ENCODE results near the gene DUSP28.

The DUSP28 gene

DNA sequence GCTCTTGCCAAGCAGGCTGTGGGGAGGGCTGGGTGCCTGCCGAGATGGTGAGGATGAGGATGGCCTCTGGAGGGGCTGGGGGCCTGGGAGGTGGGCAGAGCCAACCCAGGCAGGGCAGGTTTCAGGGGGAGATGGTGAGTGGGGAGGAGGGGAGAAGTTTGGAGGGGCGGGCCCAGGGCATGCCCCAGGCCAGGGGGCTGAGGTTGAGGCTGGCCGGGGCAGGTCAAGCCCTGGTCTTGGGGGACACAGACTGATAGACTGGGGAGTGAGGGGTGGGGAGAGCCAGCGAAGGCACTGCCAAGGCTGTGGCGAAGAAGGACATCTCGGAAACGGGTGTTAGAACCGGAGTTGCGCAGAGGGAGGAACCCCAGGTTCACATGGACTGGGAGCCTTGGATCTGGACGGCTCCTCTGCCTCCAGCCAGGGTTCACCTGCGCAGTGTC, 39.0 kb downstream of the DUSP28 start:
- DNase-seq (ENCODE audit: low read depth in 2 of 2): no peak

- DNase-seq (ENCODE audit: low read depth in 2 of 2): no peak
These were observed 40.3 kb downstream of the DUSP28 start for GRCh38 chr2:240600451-240600961.

DNA sequence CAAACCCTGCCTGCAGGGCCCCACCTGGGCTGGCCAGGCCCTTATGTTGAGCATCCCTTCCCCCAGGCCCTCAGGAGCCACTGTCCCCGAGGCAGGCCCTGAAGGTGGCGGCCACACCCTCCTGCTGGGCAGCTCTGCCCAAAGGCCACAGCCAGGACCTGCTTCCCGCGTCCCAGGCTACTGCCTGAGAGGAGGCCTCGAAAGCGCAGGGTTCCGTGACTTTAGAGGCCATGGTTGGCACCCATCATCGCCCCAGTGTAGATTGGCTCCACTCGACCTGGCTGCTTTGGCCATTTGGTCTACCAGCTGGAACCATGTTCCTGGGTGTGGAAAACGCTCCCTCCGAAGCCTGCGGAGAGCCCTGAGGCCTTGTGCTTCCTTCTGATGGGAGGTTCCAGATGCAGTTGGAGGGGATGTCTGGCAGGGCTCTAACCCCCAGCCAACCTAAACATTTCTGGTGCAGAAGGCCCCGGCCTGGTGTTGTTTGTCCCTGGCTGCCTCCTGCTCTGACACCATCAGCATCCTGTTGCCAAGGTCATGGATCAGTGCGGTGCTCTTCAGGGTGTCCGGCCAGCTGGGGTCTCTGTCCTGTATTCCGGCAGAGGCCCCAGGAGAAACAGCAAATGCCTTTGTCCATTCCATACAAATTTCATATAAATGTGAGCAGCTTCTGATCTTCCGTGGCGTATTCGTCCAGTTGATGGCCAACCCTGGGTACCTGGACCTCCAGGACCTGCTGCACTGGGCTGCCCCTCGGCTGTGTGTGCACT, 41.1 kb downstream of the DUSP28 start:
- no peak for DNase-seq (ENCODE audit: low read depth in 2 of 2)

DNA sequence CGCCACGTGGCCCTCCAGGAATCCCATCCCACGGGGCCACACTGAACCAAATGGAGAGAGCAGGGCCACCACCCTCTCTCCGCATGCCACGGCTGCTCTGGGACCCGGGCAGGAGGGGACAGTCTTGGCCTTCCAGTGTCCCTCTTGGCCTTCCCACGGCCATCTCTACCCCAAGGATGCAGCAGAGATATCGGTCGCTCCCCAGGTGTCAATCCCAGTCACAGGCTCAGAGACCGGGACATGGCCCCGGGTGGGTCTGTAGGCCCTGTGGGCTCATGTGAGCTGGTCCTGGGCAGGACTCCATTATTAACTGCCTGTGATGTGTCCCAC, 41.6 kb downstream of the DUSP28 start:
- no peak for DNase-seq (ENCODE audit: low read depth in 2 of 2)

DNA sequence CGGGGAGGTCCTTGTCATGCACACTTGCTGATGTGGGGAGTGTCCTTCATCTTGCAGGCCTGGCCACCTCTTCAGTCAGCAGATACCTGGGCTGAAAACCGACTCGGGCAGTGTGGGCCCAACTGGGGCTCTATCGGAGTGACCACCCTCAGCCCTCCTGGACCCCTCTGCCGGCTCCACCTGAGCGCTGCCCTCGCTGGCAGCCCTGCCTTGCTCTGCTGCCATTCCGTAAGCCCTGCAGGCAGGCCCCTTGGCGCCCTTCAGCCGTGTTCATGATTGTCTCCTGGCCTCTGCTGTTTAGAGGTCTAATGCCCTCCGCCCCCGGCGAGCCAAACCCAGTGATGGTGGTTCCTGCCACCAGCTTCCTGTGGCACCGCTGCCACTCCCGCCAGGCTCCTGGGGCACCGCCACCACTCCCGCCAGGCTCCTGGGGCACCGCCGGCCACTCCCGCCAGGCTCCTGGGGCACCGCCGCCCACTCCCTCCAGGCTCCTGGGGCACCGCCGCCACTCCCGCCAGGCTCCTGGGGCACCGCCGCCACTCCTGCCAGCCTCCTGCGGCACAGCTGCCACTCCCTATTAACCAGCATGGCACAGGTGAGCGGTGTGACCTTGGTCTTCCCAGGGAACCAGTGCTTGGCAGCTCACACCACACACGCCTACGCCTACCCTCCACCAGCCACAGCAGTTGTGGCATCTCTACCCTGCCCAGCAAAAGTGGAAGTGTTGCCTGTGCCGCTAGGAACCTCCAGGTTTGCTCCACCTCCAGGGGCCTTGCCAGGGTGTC, 42.3 kb downstream of the DUSP28 start:
- DNase-seq (ENCODE audit: low read depth in 2 of 2): no peak

GRCh38 chr2:240603081-240603835, 43.1 kb downstream of the DUSP28 start:
- DNase-seq (ENCODE audit: low read depth in 2 of 2): no peak

DNA sequence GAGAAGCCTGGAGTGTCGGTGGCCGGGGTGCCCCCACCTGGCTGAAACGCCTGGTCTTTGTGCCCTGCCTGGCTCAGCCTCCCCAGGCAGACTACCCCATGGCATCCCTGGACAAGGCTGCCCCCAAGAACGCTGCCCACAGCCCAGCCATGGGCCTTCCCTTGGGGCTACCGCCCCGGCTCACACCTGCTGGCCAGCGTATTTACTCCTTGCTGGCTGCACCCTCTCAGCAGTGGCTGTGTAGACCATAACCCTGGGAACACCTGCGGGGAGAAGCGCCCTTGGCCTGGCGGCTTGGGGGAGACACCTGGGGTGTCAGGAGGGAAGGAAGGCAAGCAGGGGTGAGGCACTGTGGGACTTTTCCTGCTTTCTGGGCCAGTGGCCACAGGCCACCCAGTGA, 43.7 kb downstream of the DUSP28 start:
- DNase-seq (ENCODE audit: low read depth in 2 of 2): no peak

DNA sequence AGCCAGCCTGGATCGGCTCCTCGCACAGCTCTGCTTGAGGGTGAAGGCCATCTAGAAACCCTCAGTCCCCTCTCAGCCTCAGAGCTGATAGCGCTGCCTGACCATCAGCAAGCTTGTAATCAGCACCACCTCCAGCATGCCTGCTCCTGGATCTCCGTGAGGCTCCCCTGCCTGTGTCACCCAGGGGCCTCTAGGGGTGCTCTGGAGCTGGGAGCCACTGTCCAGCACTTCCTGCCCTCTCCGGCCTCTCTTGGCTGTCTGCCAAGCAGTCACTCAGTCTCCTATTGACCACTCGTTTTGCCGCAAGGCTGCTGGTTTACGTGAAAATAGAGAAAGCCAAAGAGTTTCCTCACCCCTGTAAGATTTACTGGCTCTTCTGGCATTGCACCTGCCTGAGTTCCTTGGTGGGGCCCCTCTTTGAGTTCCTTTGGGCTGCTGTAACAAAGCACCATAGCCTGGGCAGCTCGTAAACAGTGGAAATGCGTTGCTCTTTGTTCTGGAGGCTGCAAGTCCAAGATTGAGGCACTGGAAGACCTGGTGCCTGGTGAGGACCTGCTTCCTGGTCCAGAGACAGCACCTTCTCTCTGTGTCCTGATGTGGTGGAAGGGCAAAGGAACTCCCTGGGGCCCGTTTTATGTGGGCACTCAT, 44.3 kb downstream of the DUSP28 start:
- no peak for DNase-seq (ENCODE audit: low read depth in 2 of 2)

GRCh38 chr2:240604939-240605716, 45.0 kb downstream of the DUSP28 start:
- DNase-seq (ENCODE audit: low read depth in 2 of 2): no peak

DNA sequence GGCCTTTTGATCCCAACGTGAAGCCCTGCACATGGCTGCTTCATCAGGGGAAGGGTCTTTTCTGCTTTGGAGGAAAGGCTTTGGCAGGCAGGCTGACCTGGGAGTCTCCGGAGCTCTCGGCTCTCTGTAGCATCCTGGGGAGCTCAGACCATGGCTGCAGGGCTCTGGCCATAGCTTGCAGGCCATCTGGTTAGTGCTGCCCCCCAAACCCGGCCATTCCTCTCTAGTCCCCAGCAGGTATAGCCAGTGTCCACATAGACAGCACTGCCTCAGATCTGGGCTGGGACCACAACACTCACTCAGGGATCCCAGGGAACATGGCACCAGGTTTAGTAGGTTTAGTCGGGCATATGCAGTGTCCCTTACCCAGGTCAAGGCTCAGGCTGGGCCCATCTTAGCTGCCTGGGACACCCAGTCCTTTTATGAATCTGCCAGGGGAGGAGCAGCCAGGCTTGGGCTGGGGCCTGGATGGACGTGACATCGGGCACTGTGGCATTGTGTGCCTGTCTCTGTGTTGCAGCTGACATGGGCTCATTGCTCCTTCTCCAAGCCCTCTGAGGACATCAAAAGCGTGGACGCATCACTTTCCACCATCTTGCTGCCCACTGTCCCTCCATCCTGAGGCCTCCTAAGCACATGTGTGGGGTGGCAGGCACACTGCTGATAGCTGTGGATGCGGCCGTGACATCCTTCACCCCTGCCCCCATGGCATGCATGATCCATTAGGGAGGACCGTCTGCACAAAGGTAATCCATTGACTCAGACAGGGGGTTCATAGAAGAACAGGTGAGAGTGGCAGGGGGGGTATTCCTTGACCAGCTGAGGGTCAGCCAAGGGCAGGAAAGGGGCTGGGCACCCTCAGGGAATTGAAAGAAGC, 45.9 kb downstream of the DUSP28 start:
- no peak for DNase-seq (ENCODE audit: low read depth in 2 of 2)

DNA sequence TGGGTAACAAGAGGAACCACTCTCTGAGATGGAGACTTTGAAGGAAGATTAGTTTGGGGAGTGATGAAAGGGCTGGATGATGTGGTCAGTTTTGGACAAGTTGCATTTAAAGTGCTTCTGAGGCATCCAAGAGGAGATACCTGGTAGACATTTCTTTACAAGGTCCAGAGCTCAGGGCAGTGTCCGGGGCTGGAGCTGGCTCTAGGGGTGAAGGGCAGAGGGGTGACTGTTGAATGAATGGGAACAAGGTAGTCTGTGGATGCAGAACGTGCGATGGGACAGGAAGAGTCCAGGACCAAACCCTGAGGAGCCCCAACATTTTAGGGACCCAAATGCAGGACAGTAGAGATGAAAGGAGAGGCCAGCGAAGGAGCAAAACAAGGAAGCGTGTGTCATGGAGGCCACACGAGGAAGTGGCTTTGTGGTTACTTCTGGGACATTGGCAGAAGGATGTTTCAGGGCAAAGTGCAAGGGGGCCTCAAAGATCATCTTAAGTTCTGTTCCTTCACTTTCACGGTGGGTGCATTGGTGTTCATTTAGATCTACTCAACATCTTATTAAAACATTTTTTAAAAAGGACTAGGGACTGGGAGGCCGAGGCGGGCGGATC, 51.5 kb downstream of the DUSP28 start:
- no peak for DNase-seq (ENCODE audit: low read depth in 2 of 2)

Measured in activated CD4-positive, alpha-beta T cell treated with anti-CD3 and anti-CD28 coated beads for 24 hours (primary cell).